A549 (cell line): Measurements from ENCODE around the gene INSM2.

Experiments used
- MYC ChIP-seq: IDR thresholded peaks from 2 replicates; pipeline ENCODE4 v1.6.1; 2012; ENCODE audit warnings: mild to moderate bottlenecking, inconsistent platforms, low read length, improper control_type of control experiment, borderline replicate concordance
- POLR2A ChIP-seq: IDR thresholded peaks from 2 replicates; pipeline ENCODE4 v1.6.1; 2012; ENCODE audit warnings: mild to moderate bottlenecking, low read length
- TF ChIP-seq, protein P1 (sequence below): fragments of >200 bp; sonication (Bioruptor Twin); formaldehyde crosslinking; IDR thresholded peaks from 3 replicates; pipeline ENCODE4 v1.5.1; 2016
- TF ChIP-seq, protein P2 (sequence below): fragments of >200 bp; sonication (Bioruptor Twin); formaldehyde crosslinking; IDR thresholded peaks from 2 replicates; pipeline ENCODE4 v1.6.1; 2016
- TF ChIP-seq, protein P3 (sequence below): fragments of 450-650 bp; IDR thresholded peaks from 2 replicates; pipeline ENCODE4 v1.6.1; 2014; ENCODE audit warnings: antibody characterized with exemption

- TF ChIP-seq, protein P1, sequence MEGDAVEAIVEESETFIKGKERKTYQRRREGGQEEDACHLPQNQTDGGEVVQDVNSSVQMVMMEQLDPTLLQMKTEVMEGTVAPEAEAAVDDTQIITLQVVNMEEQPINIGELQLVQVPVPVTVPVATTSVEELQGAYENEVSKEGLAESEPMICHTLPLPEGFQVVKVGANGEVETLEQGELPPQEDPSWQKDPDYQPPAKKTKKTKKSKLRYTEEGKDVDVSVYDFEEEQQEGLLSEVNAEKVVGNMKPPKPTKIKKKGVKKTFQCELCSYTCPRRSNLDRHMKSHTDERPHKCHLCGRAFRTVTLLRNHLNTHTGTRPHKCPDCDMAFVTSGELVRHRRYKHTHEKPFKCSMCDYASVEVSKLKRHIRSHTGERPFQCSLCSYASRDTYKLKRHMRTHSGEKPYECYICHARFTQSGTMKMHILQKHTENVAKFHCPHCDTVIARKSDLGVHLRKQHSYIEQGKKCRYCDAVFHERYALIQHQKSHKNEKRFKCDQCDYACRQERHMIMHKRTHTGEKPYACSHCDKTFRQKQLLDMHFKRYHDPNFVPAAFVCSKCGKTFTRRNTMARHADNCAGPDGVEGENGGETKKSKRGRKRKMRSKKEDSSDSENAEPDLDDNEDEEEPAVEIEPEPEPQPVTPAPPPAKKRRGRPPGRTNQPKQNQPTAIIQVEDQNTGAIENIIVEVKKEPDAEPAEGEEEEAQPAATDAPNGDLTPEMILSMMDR, result no peak
- TF ChIP-seq, protein P2, sequence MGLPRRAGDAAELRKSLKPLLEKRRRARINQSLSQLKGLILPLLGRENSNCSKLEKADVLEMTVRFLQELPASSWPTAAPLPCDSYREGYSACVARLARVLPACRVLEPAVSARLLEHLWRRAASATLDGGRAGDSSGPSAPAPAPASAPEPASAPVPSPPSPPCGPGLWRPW, result no peak
- TF ChIP-seq POLR2A (no peak), MYC (no peak)
- TF ChIP-seq, protein P3, sequence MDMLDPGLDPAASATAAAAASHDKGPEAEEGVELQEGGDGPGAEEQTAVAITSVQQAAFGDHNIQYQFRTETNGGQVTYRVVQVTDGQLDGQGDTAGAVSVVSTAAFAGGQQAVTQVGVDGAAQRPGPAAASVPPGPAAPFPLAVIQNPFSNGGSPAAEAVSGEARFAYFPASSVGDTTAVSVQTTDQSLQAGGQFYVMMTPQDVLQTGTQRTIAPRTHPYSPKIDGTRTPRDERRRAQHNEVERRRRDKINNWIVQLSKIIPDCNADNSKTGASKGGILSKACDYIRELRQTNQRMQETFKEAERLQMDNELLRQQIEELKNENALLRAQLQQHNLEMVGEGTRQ, result no peak
These were observed 1.8 kb upstream of the INSM2 start for GRCh38 chr14:35531960-35532747.
